Fibroblast of mammary gland (primary cell): ENCODE data around the gene ARID3A.

ENCODE experiments used
- DNase-seq: peaks from one replicate; pipeline ENCODE4 v3.0.0-alpha.2; 2010; ENCODE audit warnings: low read depth
- H3K4me3 ChIP-seq: 2 replicates; pipeline ENCODE4 v1.5.1; 2011; ENCODE audit warnings: low read depth, mild to moderate bottlenecking, low read length, moderate library complexity; ENCODE audit not compliant: control insufficient read depth
- CTCF ChIP-seq: conservative IDR thresholded peaks from 2 replicates; pipeline ENCODE4 v1.5.1; 2011; ENCODE audit warnings: low read depth, low read length, inconsistent platforms; ENCODE audit not compliant: control insufficient read depth, insufficient read depth

Gene ARID3A

GRCh38 chr19:1001538-1002166, 75.8 kb downstream of the ARID3A start:
- no peak overlapping the region for H3K4me3 ChIP-seq
- DNase-seq = no peak
- TF ChIP-seq CTCF = peak; percentile 56

GRCh38 chr19:1002600-1002999, 76.8 kb downstream of the ARID3A start:
- no peak overlapping the region for H3K4me3 ChIP-seq
- DNase-seq = no peak
- no peak for TF ChIP-seq CTCF

GRCh38 chr19:1003283-1003682, 77.4 kb downstream of the ARID3A start:
- no peak for TF ChIP-seq CTCF
- no peak overlapping the region for H3K4me3 ChIP-seq

GRCh38 chr19:1004204-1004802, 78.5 kb downstream of the ARID3A start:
- no peak for DNase-seq
- TF ChIP-seq CTCF = no peak
- H3K4me3 ChIP-seq = no peak overlapping the region

More at GRCh38 chr19:1003283-1003682, 77.4 kb downstream of the ARID3A start:
- no peak for DNase-seq

- no peak for DNase-seq
- H3K4me3 ChIP-seq = no peak overlapping the region
- no peak for TF ChIP-seq CTCF
Observed at GRCh38 chr19:1004803-1005664, 79.2 kb downstream of the ARID3A start.

GRCh38 chr19:1006711-1007398, 81.0 kb downstream of the ARID3A start:
- no peak overlapping the region for H3K4me3 ChIP-seq
- DNase-seq = no peak
- TF ChIP-seq CTCF = no peak
